ENCODE data around the gene BCAS3. TPM values are rescaled to one million over a fixed set of nuclear protein-coding genes. Genes with fewer than 3 reads are reported as not detected.
A peak's percentile ranks its signal among the peaks of the same experiment; 100 is the strongest.

BCAS3 gene
- total and polyA plus RNA-seq, 5 donors from 2014 or later = 29.7 to 59.1 (median 33.9) TPM

DNA sequence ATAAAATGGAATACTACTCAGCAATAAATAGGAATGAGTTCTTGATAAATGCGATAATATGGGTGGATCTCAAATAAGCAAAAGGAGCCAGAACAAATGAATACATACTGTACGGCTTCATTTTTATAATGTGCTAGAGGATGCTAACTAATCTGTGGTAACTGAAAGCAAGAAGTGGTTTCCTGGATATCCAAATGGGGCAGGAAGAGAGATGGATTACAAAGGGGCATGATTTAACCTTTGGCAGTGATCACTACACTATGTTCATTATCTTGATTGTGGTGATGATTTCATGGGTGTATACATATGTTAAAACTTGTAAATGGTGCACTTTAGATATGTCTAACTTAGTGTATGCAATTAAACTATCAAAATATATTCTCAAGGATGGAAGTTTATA is 499.7 kb downstream of the BCAS3 start:
- Histone ChIP-seq H3K4me1 (ENCODE audit: control insufficient read depth, insufficient read depth, low read length, poor library complexity, severe bottlenecking) (no peaks in the 10 kb centered on the region), H3K9me3 (ENCODE audit: control insufficient read depth in 2 of 2, low read length in 2 of 2) (no peaks in the 10 kb centered on the region), H3K27me3 (ENCODE audit: control insufficient read depth, insufficient read depth, low read length) (no peaks in the 10 kb centered on the region), H3K27ac (ENCODE audit: insufficient read depth, low read length, poor library complexity, severe bottlenecking) (no peak overlapping the region), H3K36me3 (ENCODE audit: control insufficient read depth, insufficient read depth, low read length) (no peaks in the 10 kb centered on the region), H3K4me3 (ENCODE audit: low read depth, low read length) (no peak overlapping the region)
- Mint-ChIP-seq H3K27ac (no peak overlapping the region), H3K4me1 (no peaks in the 10 kb centered on the region), H3K36me3 (no peaks in the 10 kb centered on the region), H3K4me3 (no peak overlapping the region), H3K9me3 (peaks cover 0 to 4% (median 0%) of the 10 kb centered on the region in 7 donors), H3K27me3 (no peaks in the 10 kb centered on the region)
- no peak for ATAC-seq (ENCODE audit: low read depth in 2 of 2)
- DNase-seq = no peak

DNA sequence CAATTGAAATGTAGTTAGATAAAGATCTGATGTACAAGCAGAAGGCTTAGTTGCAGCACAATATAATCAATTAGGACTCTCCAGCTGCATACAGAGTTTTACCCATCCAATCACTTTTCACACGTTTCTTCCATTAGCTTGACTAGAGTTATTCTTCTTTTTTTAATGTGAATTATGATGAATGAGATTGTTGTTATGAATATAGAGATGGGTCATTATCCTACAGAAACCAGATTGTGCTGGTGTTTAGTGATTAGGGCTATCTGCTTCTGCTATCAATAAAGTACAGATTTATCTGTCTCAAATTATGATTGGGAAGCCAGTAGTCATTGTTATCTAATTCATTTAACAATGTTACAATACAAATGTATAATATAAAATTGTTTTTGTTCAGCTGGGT is 500.6 kb downstream of the BCAS3 start:
- Histone ChIP-seq H3K4me3 (ENCODE audit: low read depth, low read length) (no peak overlapping the region), H3K27ac (ENCODE audit: insufficient read depth, low read length, poor library complexity, severe bottlenecking) (no peak overlapping the region), H3K4me1 (ENCODE audit: control insufficient read depth, insufficient read depth, low read length, poor library complexity, severe bottlenecking) (no peaks in the 10 kb centered on the region), H3K27me3 (ENCODE audit: control insufficient read depth, insufficient read depth, low read length) (no peaks in the 10 kb centered on the region), H3K36me3 (ENCODE audit: control insufficient read depth, insufficient read depth, low read length) (no peaks in the 10 kb centered on the region), H3K9me3 (ENCODE audit: control insufficient read depth in 2 of 2, low read length in 2 of 2) (no peaks in the 10 kb centered on the region)
- peaks cover 0 to 4% (median 0%) of the 10 kb centered on the region in 7 donors for H3K9me3 Mint-ChIP-seq
- ATAC-seq (ENCODE audit: low read depth in 2 of 2) (no peak), DNase-seq (no peak)
- H3K27me3 Mint-ChIP-seq = no peaks in the 10 kb centered on the region
- no peaks in the 10 kb centered on the region for H3K4me1 Mint-ChIP-seq
- no peaks in the 10 kb centered on the region for H3K36me3 Mint-ChIP-seq
- H3K4me3 Mint-ChIP-seq = no peak overlapping the region
- H3K27ac Mint-ChIP-seq = no peak overlapping the region

DNA sequence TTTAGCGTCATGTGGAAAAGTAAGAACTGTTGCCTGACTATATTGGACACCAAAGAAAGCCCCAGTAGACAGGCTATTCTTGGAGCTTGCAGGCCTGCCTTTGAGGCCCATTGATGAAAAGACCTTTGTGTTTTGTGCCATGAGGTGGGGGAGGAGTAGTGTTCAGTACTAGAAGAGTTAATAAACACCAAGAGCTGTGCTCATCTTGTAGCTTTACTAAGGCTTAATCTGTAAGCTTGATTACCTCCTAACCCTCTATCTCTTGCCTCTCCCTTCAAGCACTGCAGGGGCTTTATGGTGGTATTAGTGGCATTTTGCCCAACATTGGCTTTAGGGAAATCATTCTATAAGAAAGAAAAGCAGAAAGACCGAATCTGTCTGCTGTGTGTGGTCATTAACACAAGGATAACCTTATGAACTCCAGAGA is 501.7 kb downstream of the BCAS3 start:
- H3K4me1 Mint-ChIP-seq = no peaks in the 10 kb centered on the region
- Histone ChIP-seq H3K4me1 (ENCODE audit: control insufficient read depth, insufficient read depth, low read length, poor library complexity, severe bottlenecking) (no peaks in the 10 kb centered on the region), H3K27ac (ENCODE audit: insufficient read depth, low read length, poor library complexity, severe bottlenecking) (no peak overlapping the region), H3K27me3 (ENCODE audit: control insufficient read depth, insufficient read depth, low read length) (no peaks in the 10 kb centered on the region), H3K36me3 (ENCODE audit: control insufficient read depth, insufficient read depth, low read length) (no peaks in the 10 kb centered on the region), H3K4me3 (ENCODE audit: low read depth, low read length) (no peak overlapping the region), H3K9me3 (ENCODE audit: control insufficient read depth in 2 of 2, low read length in 2 of 2) (no peaks in the 10 kb centered on the region)
- H3K9me3 Mint-ChIP-seq = no peaks in the 10 kb centered on the region
- H3K36me3 Mint-ChIP-seq = no peaks in the 10 kb centered on the region
- peak overlapping the region in 1 of 3 donors; percentile 77 for H3K27ac Mint-ChIP-seq
- DNase-seq = no peak
- H3K4me3 Mint-ChIP-seq = no peak overlapping the region
- H3K27me3 Mint-ChIP-seq = no peaks in the 10 kb centered on the region
- ATAC-seq (ENCODE audit: low read depth in 2 of 2) = no peak

DNA sequence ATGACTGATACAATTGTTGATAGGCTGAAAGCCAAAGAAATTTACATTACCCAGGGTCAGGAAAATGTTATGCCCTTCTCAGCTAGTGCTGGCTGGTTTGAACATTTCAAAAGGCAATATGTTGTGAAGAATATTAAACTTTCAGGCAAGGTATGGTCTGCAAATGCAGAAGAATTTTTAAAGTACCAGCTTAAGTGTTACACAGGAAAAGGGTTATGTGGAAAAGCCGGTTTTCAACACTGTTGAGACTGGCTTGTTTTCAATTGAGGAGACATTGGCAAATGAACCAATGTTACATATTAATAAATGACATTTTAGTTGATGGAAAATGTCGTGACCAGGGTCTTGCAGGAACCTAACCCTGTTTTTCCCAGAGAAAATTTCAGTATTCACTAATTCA is 506.1 kb downstream of the BCAS3 start:
- Mint-ChIP-seq H3K27ac (no peak overlapping the region), H3K4me3 (no peak overlapping the region), H3K27me3 (peaks cover 8% of the 10 kb centered on the region), H3K4me1 (no peaks in the 10 kb centered on the region), H3K36me3 (no peaks in the 10 kb centered on the region), H3K9me3 (no peaks in the 10 kb centered on the region)
- Histone ChIP-seq H3K27me3 (ENCODE audit: control insufficient read depth, insufficient read depth, low read length) (no peaks in the 10 kb centered on the region), H3K4me1 (ENCODE audit: control insufficient read depth, insufficient read depth, low read length, poor library complexity, severe bottlenecking) (no peaks in the 10 kb centered on the region), H3K9me3 (ENCODE audit: control insufficient read depth in 2 of 2, low read length in 2 of 2) (no peaks in the 10 kb centered on the region), H3K36me3 (ENCODE audit: control insufficient read depth, insufficient read depth, low read length) (no peaks in the 10 kb centered on the region), H3K27ac (ENCODE audit: insufficient read depth, low read length, poor library complexity, severe bottlenecking) (no peak overlapping the region), H3K4me3 (ENCODE audit: low read depth, low read length) (no peak overlapping the region)
- DNase-seq (no peak), ATAC-seq (ENCODE audit: low read depth in 2 of 2) (no peak)

DNA sequence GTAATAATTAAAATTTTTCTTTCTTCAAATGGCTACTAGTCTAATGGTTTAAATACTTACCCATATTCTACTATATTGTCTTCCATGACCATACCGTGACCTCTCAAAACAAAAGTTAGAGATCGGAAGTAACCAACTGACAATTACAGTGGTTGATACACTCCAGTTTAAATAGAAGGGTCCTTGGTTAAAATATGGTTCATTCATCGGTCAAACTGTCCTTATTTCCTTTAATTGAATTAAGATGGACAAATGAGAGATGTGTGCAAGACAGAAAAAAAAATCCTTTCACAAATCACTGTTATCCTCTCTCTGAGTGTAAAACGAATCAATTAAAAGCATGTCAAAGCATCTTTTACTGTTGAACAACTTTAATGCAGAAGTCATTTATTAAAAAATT is 507.7 kb downstream of the BCAS3 start:
- no peak overlapping the region for H3K27ac ChIP-seq (ENCODE audit: insufficient read depth, low read length, poor library complexity, severe bottlenecking)
- H3K4me1 ChIP-seq (ENCODE audit: control insufficient read depth, insufficient read depth, low read length, poor library complexity, severe bottlenecking) = no peaks in the 10 kb centered on the region
- H3K4me3 ChIP-seq (ENCODE audit: low read depth, low read length) = no peak overlapping the region
- Mint-ChIP-seq H3K9me3 (peaks cover 0 to 2% (median 0%) of the 10 kb centered on the region in 7 donors), H3K27me3 (peaks cover 13% of the 10 kb centered on the region), H3K4me3 (no peak overlapping the region), H3K4me1 (peaks cover 0 to 5% (median 0%) of the 10 kb centered on the region in 4 donors), H3K27ac (no peak overlapping the region), H3K36me3 (no peaks in the 10 kb centered on the region)
- DNase-seq = no peak
- H3K27me3 ChIP-seq (ENCODE audit: control insufficient read depth, insufficient read depth, low read length) = no peaks in the 10 kb centered on the region
- no peaks in the 10 kb centered on the region for H3K9me3 ChIP-seq (ENCODE audit: control insufficient read depth in 2 of 2, low read length in 2 of 2)
- no peaks in the 10 kb centered on the region for H3K36me3 ChIP-seq (ENCODE audit: control insufficient read depth, insufficient read depth, low read length)
- no peak for ATAC-seq (ENCODE audit: low read depth in 2 of 2)

DNA sequence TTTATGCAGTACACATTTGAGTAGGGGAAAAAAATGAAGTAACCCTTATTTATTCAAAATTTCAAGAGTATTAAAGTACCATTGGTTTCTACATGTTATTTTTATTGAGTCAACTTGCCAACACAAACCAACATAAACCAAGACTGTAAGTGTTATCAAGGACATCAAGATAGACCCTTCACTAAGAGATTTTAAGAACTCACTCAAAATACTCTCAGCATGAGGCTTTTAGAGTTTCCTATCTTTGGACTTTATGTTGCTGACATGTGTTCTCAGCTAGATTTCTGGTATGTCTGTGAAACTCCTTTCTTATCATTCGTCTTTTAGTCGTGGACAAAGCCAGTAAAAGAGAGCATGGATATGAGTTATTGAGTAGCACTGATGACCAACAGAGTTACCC is 509.4 kb downstream of the BCAS3 start:
- H3K27me3 Mint-ChIP-seq = peaks cover 13% of the 10 kb centered on the region
- H3K36me3 Mint-ChIP-seq = no peaks in the 10 kb centered on the region
- H3K4me3 ChIP-seq (ENCODE audit: low read depth, low read length) = no peak overlapping the region
- H3K27me3 ChIP-seq (ENCODE audit: control insufficient read depth, insufficient read depth, low read length) = no peaks in the 10 kb centered on the region
- H3K4me1 ChIP-seq (ENCODE audit: control insufficient read depth, insufficient read depth, low read length, poor library complexity, severe bottlenecking) = no peaks in the 10 kb centered on the region
- no peaks in the 10 kb centered on the region for H3K9me3 ChIP-seq (ENCODE audit: control insufficient read depth in 2 of 2, low read length in 2 of 2)
- H3K36me3 ChIP-seq (ENCODE audit: control insufficient read depth, insufficient read depth, low read length) = no peaks in the 10 kb centered on the region
- DNase-seq (no peak), ATAC-seq (ENCODE audit: low read depth in 2 of 2) (no peak)
- no peak overlapping the region for H3K27ac Mint-ChIP-seq
- H3K9me3 Mint-ChIP-seq = peaks cover 0 to 2% (median 0%) of the 10 kb centered on the region in 7 donors
- no peak overlapping the region for H3K27ac ChIP-seq (ENCODE audit: insufficient read depth, low read length, poor library complexity, severe bottlenecking)
- H3K4me3 Mint-ChIP-seq = no peak overlapping the region
- H3K4me1 Mint-ChIP-seq = peaks cover 0 to 5% (median 0%) of the 10 kb centered on the region in 4 donors

DNA sequence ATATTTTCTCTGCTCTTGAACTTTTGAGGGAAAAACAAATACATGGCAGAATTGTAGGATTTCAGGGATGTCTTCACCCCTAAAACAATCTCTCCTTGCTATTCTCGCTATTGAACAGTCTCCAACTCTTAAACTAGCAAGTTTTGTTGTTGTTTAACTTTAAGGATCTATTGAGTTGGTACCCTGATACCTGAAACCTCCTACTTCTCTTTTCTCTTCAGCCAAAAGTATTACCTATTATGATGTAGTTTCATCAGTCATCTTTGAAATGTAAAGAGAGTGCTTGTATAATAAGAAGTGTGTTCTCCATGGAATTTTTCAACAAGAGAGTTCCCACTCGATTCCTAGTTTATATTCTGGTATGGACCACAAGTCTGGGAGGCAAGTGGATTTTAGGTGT is 510.4 kb downstream of the BCAS3 start:
- Histone ChIP-seq H3K4me3 (ENCODE audit: low read depth, low read length) (no peak overlapping the region), H3K4me1 (ENCODE audit: control insufficient read depth, insufficient read depth, low read length, poor library complexity, severe bottlenecking) (no peaks in the 10 kb centered on the region), H3K27me3 (ENCODE audit: control insufficient read depth, insufficient read depth, low read length) (no peaks in the 10 kb centered on the region), H3K9me3 (ENCODE audit: control insufficient read depth in 2 of 2, low read length in 2 of 2) (no peaks in the 10 kb centered on the region), H3K36me3 (ENCODE audit: control insufficient read depth, insufficient read depth, low read length) (no peaks in the 10 kb centered on the region), H3K27ac (ENCODE audit: insufficient read depth, low read length, poor library complexity, severe bottlenecking) (no peak overlapping the region)
- DNase-seq (no peak), ATAC-seq (ENCODE audit: low read depth in 2 of 2) (no peak)
- H3K27ac Mint-ChIP-seq = no peak overlapping the region
- H3K4me3 Mint-ChIP-seq = no peak overlapping the region
- peaks cover 0 to 2% (median 0%) of the 10 kb centered on the region in 7 donors for H3K9me3 Mint-ChIP-seq
- H3K36me3 Mint-ChIP-seq = no peaks in the 10 kb centered on the region
- peaks cover 0 to 5% (median 0%) of the 10 kb centered on the region in 4 donors for H3K4me1 Mint-ChIP-seq
- peaks cover 13% of the 10 kb centered on the region for H3K27me3 Mint-ChIP-seq

DNA sequence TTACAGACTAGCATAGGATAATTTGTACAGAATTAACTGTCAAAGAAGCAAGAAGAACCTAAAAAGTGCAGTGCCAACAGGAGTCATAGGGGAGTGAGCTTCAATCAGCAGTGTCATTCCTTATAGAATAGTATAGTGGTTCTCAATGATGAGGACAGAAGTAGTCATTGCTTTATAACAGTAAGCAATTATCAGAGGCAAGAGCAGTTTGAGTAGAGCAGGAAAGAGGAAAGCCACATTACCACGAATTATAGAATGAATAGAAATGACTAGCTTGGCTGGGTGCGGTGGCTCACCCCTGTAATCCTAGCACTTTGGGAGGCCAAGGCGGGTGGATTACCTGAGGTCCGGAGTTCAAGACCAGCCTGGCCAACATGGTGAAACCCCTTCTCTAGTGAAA is 512.3 kb downstream of the BCAS3 start:
- Mint-ChIP-seq H3K27me3 (peaks cover 13% of the 10 kb centered on the region), H3K4me1 (peaks cover 0 to 5% (median 0%) of the 10 kb centered on the region in 4 donors), H3K4me3 (no peak overlapping the region), H3K27ac (no peak overlapping the region), H3K36me3 (no peaks in the 10 kb centered on the region), H3K9me3 (peaks cover 0 to 2% (median 0%) of the 10 kb centered on the region in 7 donors)
- DNase-seq (no peak), ATAC-seq (ENCODE audit: low read depth in 2 of 2) (no peak)
- no peaks in the 10 kb centered on the region for H3K4me1 ChIP-seq (ENCODE audit: control insufficient read depth, insufficient read depth, low read length, poor library complexity, severe bottlenecking)
- no peaks in the 10 kb centered on the region for H3K36me3 ChIP-seq (ENCODE audit: control insufficient read depth, insufficient read depth, low read length)
- H3K27ac ChIP-seq (ENCODE audit: insufficient read depth, low read length, poor library complexity, severe bottlenecking) = no peak overlapping the region
- H3K27me3 ChIP-seq (ENCODE audit: control insufficient read depth, insufficient read depth, low read length) = no peaks in the 10 kb centered on the region
- no peak overlapping the region for H3K4me3 ChIP-seq (ENCODE audit: low read depth, low read length)
- no peaks in the 10 kb centered on the region for H3K9me3 ChIP-seq (ENCODE audit: control insufficient read depth in 2 of 2, low read length in 2 of 2)
